Endothelial cell of umbilical vein (primary cell): ENCODE results near the gene TEKTIP1. TPM values are rescaled to one million over a fixed set of nuclear protein-coding genes. Genes with fewer than 3 reads are reported as not detected.

Source experiments
- BruUV-seq: library from RNA; stranded (reverse); fragments of 400-500 nt; replicated peaks from 2 replicates; lab custom pipeline; 2021; lab: Mats Ljungman, UMichigan
- CTCF ChIA-PET: fragments of 300-600, 350-600 bp; sonication (Branson Sonifier 250); formaldehyde crosslinking; loops from one replicate; lab custom pipeline; 2021; ENCODE audit warnings: antibody characterized with exemption, inconsistent platforms; lab: Charles Lee
- POLR2A ChIA-PET: fragments of 300-600, 350-600 bp; sonication (Branson Sonifier 250); formaldehyde crosslinking; loops from one replicate; lab custom pipeline; 2021; ENCODE audit warnings: antibody characterized with exemption, inconsistent platforms; lab: Charles Lee
- DNase-seq: peaks from one replicate; pipeline ENCODE4 v3.0.0-alpha.2; 2011; ENCODE audit warnings: low read depth, low spot score
- FAIRE-seq: peaks from 2 replicates; lab custom pipeline; 2011; peaks lifted over from hg19 to GRCh38; lab: Jason Lieb, UNC
- H2AFZ ChIP-seq: 2 replicates; pipeline ENCODE4 v1.6.0; 2012; ENCODE audit warnings: low read depth, low read length, control low read depth, inconsistent platforms
- H3K27ac ChIP-seq: 2 replicates; pipeline ENCODE4 v1.5.1; 2011; ENCODE audit warnings: low read depth, mild to moderate bottlenecking, control low read depth, low read length, moderate library complexity; ENCODE audit not compliant: insufficient read depth
- H3K27me3 ChIP-seq, 2 experiments: 2 replicates each; pipeline versions ENCODE4 v1.6.0 to v1.6.1; 2011; ENCODE audit warnings: low read length in 2 of 2, mixed read lengths in 1 of 2; ENCODE audit not compliant: control insufficient read depth in 2 of 2, insufficient read depth in 2 of 2
- H3K36me3 ChIP-seq, 2 experiments: 2 replicates in 1 of 2; 3 replicates in 1 of 2; pipeline ENCODE4 v1.5.1; 2011; ENCODE audit warnings: low read length in 2 of 2, mild to moderate bottlenecking in 1 of 2, moderate library complexity in 1 of 2; ENCODE audit not compliant: control insufficient read depth in 2 of 2, insufficient read depth in 2 of 2; ENCODE audit errors: extremely low read depth in 1 of 2
- H3K4me1 ChIP-seq: 3 replicates; pipeline ENCODE4 v1.5.1; 2011; ENCODE audit warnings: mild to moderate bottlenecking, low read length; ENCODE audit not compliant: control insufficient read depth, insufficient read depth; ENCODE audit errors: extremely low read depth
- H3K4me2 ChIP-seq: 2 replicates; pipeline ENCODE4 v1.6.1; 2011; ENCODE audit warnings: low read length, control low read depth, mixed read lengths; ENCODE audit not compliant: insufficient read depth
- H3K4me3 ChIP-seq, 3 experiments: fragments of 200-600 bp in 1 of 3; sonication (generic), shearing (Covaris generic) in 1 of 3; replicated peaks in 1 of 3; 2 replicates each; pipeline ENCODE4 v1.5.1; 2011 to 2016; ENCODE audit warnings: control low read depth in 3 of 3, low read length in 3 of 3, mild to moderate bottlenecking in 2 of 3, inconsistent platforms in 1 of 3, low read depth in 1 of 3, moderate library complexity in 1 of 3; ENCODE audit not compliant: insufficient read depth in 1 of 3
- H3K79me2 ChIP-seq: 2 replicates; pipeline ENCODE4 v1.6.0; 2012; ENCODE audit warnings: low read length, inconsistent platforms; ENCODE audit not compliant: control insufficient read depth, insufficient read depth
- H3K9ac ChIP-seq: replicated peaks from 2 replicates; pipeline ENCODE3; 2011; ENCODE audit warnings: low read length, control low read depth; ENCODE audit not compliant: insufficient read depth; ENCODE audit errors: extremely low read depth
- H3K9me1 ChIP-seq: replicated peaks from 3 replicates; pipeline ENCODE4 v1.6.0; 2011; ENCODE audit warnings: mild to moderate bottlenecking, low read length; ENCODE audit not compliant: control insufficient read depth, insufficient read depth; ENCODE audit errors: extremely low read depth
- H3K9me3 ChIP-seq: replicated peaks from 2 replicates; pipeline ENCODE4 v1.5.1; 2012; ENCODE audit warnings: low read length, inconsistent platforms; ENCODE audit not compliant: control insufficient read depth, insufficient read depth
- H4K20me1 ChIP-seq: replicated peaks from 2 replicates; pipeline ENCODE3; 2011; ENCODE audit warnings: mild to moderate bottlenecking, low read length; ENCODE audit not compliant: control insufficient read depth, insufficient read depth; ENCODE audit errors: extremely low read depth
- CTCF ChIP-seq, 2 donors: IDR thresholded peaks; 1 replicate in 1 of 2; 2 replicates in 1 of 2; pipeline ENCODE4 v1.5.1; 2011; ENCODE audit warnings: low read length in 2 of 2, mild to moderate bottlenecking in 2 of 2, moderate library complexity in 2 of 2, control low read depth in 1 of 2, inconsistent platforms in 1 of 2, low read depth in 1 of 2; ENCODE audit not compliant: insufficient read depth in 1 of 2; ENCODE audit errors: extremely low read depth in 1 of 2
- EZH2 ChIP-seq: IDR thresholded peaks from 2 replicates; pipeline ENCODE4 v1.6.1; 2012; ENCODE audit warnings: borderline replicate concordance, low read depth, mild to moderate bottlenecking, moderate library complexity, low read length, inconsistent platforms; ENCODE audit not compliant: severe bottlenecking
- FOS ChIP-seq: IDR thresholded peaks from 2 replicates; pipeline ENCODE4 v1.6.1; 2011; ENCODE audit warnings: mild to moderate bottlenecking, low read length, moderate library complexity, borderline replicate concordance; ENCODE audit not compliant: insufficient read depth
- GATA2 ChIP-seq: IDR thresholded peaks from 2 replicates; pipeline ENCODE4 v1.7.0; 2011; ENCODE audit warnings: low read depth, mild to moderate bottlenecking, moderate library complexity, mixed read lengths, low read length; ENCODE audit not compliant: insufficient read length, insufficient read depth
- JUN ChIP-seq: IDR thresholded peaks from 2 replicates; pipeline ENCODE4 v1.6.1; 2011; ENCODE audit warnings: borderline replicate concordance, low read depth; ENCODE audit not compliant: insufficient read length, insufficient read depth
- MAX ChIP-seq: IDR thresholded peaks from 2 replicates; pipeline ENCODE4 v1.6.1; 2011; ENCODE audit not compliant: insufficient read depth, insufficient read length
- MYC ChIP-seq: IDR thresholded peaks from one replicate; pipeline ENCODE4 v1.6.1; 2011; ENCODE audit warnings: mild to moderate bottlenecking, low read depth, low read length
- POLR2A ChIP-seq: IDR thresholded peaks from 2 replicates; pipeline ENCODE4 v1.6.1; 2012; ENCODE audit warnings: low read depth, mild to moderate bottlenecking, control low read depth, low read length
- POLR2AphosphoS5 ChIP-seq: IDR thresholded peaks from 2 replicates; pipeline ENCODE4 v1.6.1; 2012; ENCODE audit warnings: low read depth, mild to moderate bottlenecking, control low read depth, low read length, moderate library complexity; ENCODE audit not compliant: insufficient read depth
- dilution Hi-C: fragments of 300-500 bp; cut with MboI; formaldehyde crosslinking; loops from one replicate; pipeline ENCODE4 v1.15.0; 2019; ENCODE audit warnings: low sequenced_read_pairs; ENCODE audit not compliant: extremely low pct_ligation_motif_present
- intact Hi-C: fragments of 100-400 bp; cut with micrococcal nuclease; formaldehyde crosslinking; loops from one replicate; pipeline ENCODE4 v1.10.0; 2022
- polyA plus RNA-seq, 4 experiments: library from polyadenylated mRNA; depleted of rRNA in 3 of 4; stranded (reverse) in 3 of 4; unstranded in 1 of 4; fragments of >200 nt; gene quantifications; 2 replicates each; pipeline versions ENCODE4 v1.2.1 to v1.2.3, GENCODE V29; 2011 to 2012; ENCODE audit warnings: missing spikeins in 1 of 4
- total RNA-seq: library from RNA; stranded (reverse); gene quantifications from 2 replicates; pipeline ENCODE4 v1.2.3, GENCODE V29; 2021

TEKTIP1 gene
- total and polyA plus RNA-seq, 2 donors (not counting 3 experiments of a cell fraction or from before 2014, with no cell fraction given) = 0.73 TPM; not detected in 1

- no peaks in the 10 kb centered on the region for H3K9me1 ChIP-seq
- H3K4me1 ChIP-seq = no peaks in the 10 kb centered on the region
- ChIA-PET POLR2A (no interaction called here), CTCF (no interaction called here)
- H3K4me2 ChIP-seq = no peak overlapping the region
- DNase-seq (no peak), FAIRE-seq (no peak)
- no peak overlapping the region for H3K4me3 ChIP-seq
- no peak overlapping the region for H2AFZ ChIP-seq
- H3K27me3 ChIP-seq = no peaks in the 10 kb centered on the region
- H3K27ac ChIP-seq = no peak overlapping the region
- H3K9ac ChIP-seq = no peak overlapping the region
- H3K36me3 ChIP-seq = peaks cover 0 to 51% of the 10 kb centered on the region in 2 experiments
- dilution Hi-C loops (no loop called here), intact Hi-C loops (no loop called here)
- no peaks in the 10 kb centered on the region for H3K9me3 ChIP-seq
- no peaks in the 10 kb centered on the region for H4K20me1 ChIP-seq
- TF ChIP-seq EZH2 = no peak
- no peak for TF ChIP-seq MYC
- TF ChIP-seq CTCF (IDR thresholded peaks at IDR 0.05; ENCODE audit: extremely low read depth in 1 of 2, insufficient read depth in 1 of 2, low read depth in 1 of 2, low read length in 2 of 2) = no peak
- TF ChIP-seq FOS = no peak
- TF ChIP-seq GATA2 = no peak
- no peak for TF ChIP-seq MAX
- TF ChIP-seq JUN = no peak
- TF ChIP-seq POLR2AphosphoS5 = no peak
- TF ChIP-seq POLR2A = no peak
- peaks cover 34% of the 10 kb centered on the region for H3K79me2 ChIP-seq
- BruUV-seq = no TSS peak
These were observed 15.5 kb upstream of the TEKTIP1 start for GRCh38 chr19:3523361-3524077.
